ENCODE data around the gene LAMB3. TPM values are rescaled to one million over a fixed set of nuclear protein-coding genes. Genes with fewer than 3 reads are reported as not detected.

LAMB3 gene
- polyA plus RNA-seq, 3 donors, result 3.3 to 36.4 (median 5.3) TPM

Other genes starting within 250 kb of the LAMB3 start
- under 1 TPM in 2 of 3 donors, not detected in 1; 0.04 to 0.18 TPM for gene CAMK1G, start 68.7 kb downstream of the LAMB3 start, polyA plus RNA-seq
- 1,000 to 10,000 TPM in 1 of 3 donors, 100 to 1,000 TPM in 2; 291 to 4,779 (median 509) TPM for gene G0S2, start 23.0 kb upstream of the LAMB3 start, polyA plus RNA-seq
- gene HSD11B1, start 52.4 kb upstream of the LAMB3 start, polyA plus RNA-seq, result 10 to 100 TPM in 1 of 3 donors, 1 to 10 TPM in 2; 1.3 to 17.5 (median 4.9) TPM
- gene TRAF3IP3, start 103.6 kb upstream of the LAMB3 start, polyA plus RNA-seq, result 1 to 10 TPM in 2 of 3 donors, under 1 TPM in 1; 0.22 to 6.3 (median 1.8) TPM
- under 1 TPM; 0.22 to 0.56 (median 0.44) TPM for gene C1orf74, start 132.1 kb upstream of the LAMB3 start, polyA plus RNA-seq
- gene IRF6, start 153.7 kb upstream of the LAMB3 start, polyA plus RNA-seq, result 10 to 100 TPM in 1 of 3 donors, 1 to 10 TPM in 2; 1.8 to 10.4 (median 2.0) TPM
- 1 to 10 TPM; 1.7 to 3.6 (median 2.0) TPM for gene UTP25, start 175.5 kb upstream of the LAMB3 start, polyA plus RNA-seq

Measured in adipose tissue (tissue), 3 donors.